Activated CD8-positive, alpha-beta T cell treated with anti-CD3 and anti-CD28 coated beads for 36 hours (primary cell): ENCODE measurements around the gene YES1. TPM values are rescaled to one million over a fixed set of nuclear protein-coding genes. Genes with fewer than 3 reads are reported as not detected.
"Not testable (repeated sequence)": the region's sequence is repeated elsewhere in the genome, so short reads cannot be mapped to it uniquely, and the experiment has no call there.

ENCODE experiments used
- ATAC-seq: fragments of 200-7000 bp; cut with Tn5 transposase; one replicate; pipeline ENCODE4 v1.10.0; 2021; ENCODE audit warnings: mild to moderate bottlenecking, moderate library complexity
- CTCF ChIA-PET: fragments of 350-600 bp; sonication (Branson Sonifier 250); formaldehyde crosslinking; loops from one replicate; lab custom pipeline; 2021; ENCODE audit warnings: antibody characterized with exemption; lab: Charles Lee
- POLR2A ChIA-PET: fragments of 350-600 bp; sonication (Branson Sonifier 250); formaldehyde crosslinking; loops from one replicate; lab custom pipeline; 2021; ENCODE audit warnings: antibody characterized with exemption; lab: Charles Lee
- DNase-seq: peaks from one replicate; pipeline ENCODE4 v3.0.0-alpha.2; 2020
- H3K27ac Mint-ChIP-seq: one replicate; pipeline ENCODE4 v1.8.0; 2021; ENCODE audit warnings: mild to moderate bottlenecking, mixed read lengths
- H3K27me3 Mint-ChIP-seq: one replicate; pipeline ENCODE4 v1.8.0; 2021; ENCODE audit warnings: mixed read lengths
- H3K36me3 Mint-ChIP-seq: one replicate; pipeline ENCODE4 v1.8.0; 2021; ENCODE audit warnings: low read depth, mixed read lengths
- H3K4me1 Mint-ChIP-seq: one replicate; pipeline ENCODE4 v1.8.0; 2021; ENCODE audit warnings: low read depth, mixed read lengths
- H3K4me3 Mint-ChIP-seq: one replicate; pipeline ENCODE4 v1.8.0; 2021; ENCODE audit warnings: mild to moderate bottlenecking, moderate library complexity, mixed read lengths
- H3K9me3 Mint-ChIP-seq: one replicate; pipeline ENCODE4 v1.8.0; 2021; ENCODE audit warnings: mixed read lengths
- CTCF ChIP-seq: fragments of 200-600 bp; IDR thresholded peaks from one replicate; pipeline ENCODE4 v1.8.0; 2022; ENCODE audit warnings: antibody characterized with exemption, mild to moderate bottlenecking
- intact Hi-C: fragments of 100-400 bp; cut with micrococcal nuclease; formaldehyde crosslinking; loops from one replicate; pipeline ENCODE4 v1.10.0; 2022
- total RNA-seq, 2 experiments: library from RNA; stranded (reverse); gene quantifications; one replicate each; pipeline ENCODE4 v1.2.3, GENCODE V29; 2021

The YES1 gene
- total RNA-seq, 2 experiments from 2014 or later: 38.8 to 40.0 TPM

- no peaks in the 10 kb centered on the region for H3K27me3 Mint-ChIP-seq
- DNase-seq (no peak), ATAC-seq (no peak)
- ChIA-PET POLR2A (no interaction called here), CTCF (interaction anchor here (1.6 kb wide), 1 partner anchor 52 kb away, joined by 4 read pairs; no protein-coding TSS in a partner anchor)
- no peak overlapping the region for H3K27ac Mint-ChIP-seq
- intact Hi-C loops: no loop called here
- TF ChIP-seq CTCF: no peak
- H3K9me3 Mint-ChIP-seq: no peaks in the 10 kb centered on the region
- peaks cover 16% of the 10 kb centered on the region for H3K36me3 Mint-ChIP-seq
- peaks cover 36% of the 10 kb centered on the region for H3K4me1 Mint-ChIP-seq
- H3K4me3 Mint-ChIP-seq: no peak overlapping the region
Measured at GRCh38 chr18:778194-778927, 33.7 kb downstream of the YES1 start.

- Mint-ChIP-seq H3K27ac (no peak overlapping the region), H3K27me3 (no peaks in the 10 kb centered on the region), H3K36me3 (peaks cover 16% of the 10 kb centered on the region), H3K4me1 (peaks cover 39% of the 10 kb centered on the region), H3K4me3 (no peak overlapping the region), H3K9me3 (no peaks in the 10 kb centered on the region)
- ATAC-seq: no peak
- ChIA-PET CTCF (interaction anchor here (1.6 kb wide), 1 partner anchor 53 kb away, joined by 4 read pairs; no protein-coding TSS in a partner anchor), POLR2A (no interaction called here)
- no peak for TF ChIP-seq CTCF
- intact Hi-C loops: no loop called here
- no peak for DNase-seq
Measured at GRCh38 chr18:777021-777420, 35.0 kb downstream of the YES1 start.

- H3K27me3 Mint-ChIP-seq, H3K9me3 Mint-ChIP-seq, CTCF ChIA-PET, ATAC-seq, DNase-seq, intact Hi-C loops, POLR2A ChIA-PET, H3K27ac Mint-ChIP-seq, H3K4me3 Mint-ChIP-seq: not testable (repeated sequence)
- Mint-ChIP-seq H3K4me1 (peaks cover 31% of the 10 kb centered on the region), H3K36me3 (peaks cover 18% of the 10 kb centered on the region)
Measured at GRCh38 chr18:776044-776443, 36.0 kb downstream of the YES1 start.

- TF ChIP-seq CTCF: no peak
- no peaks in the 10 kb centered on the region for H3K27me3 Mint-ChIP-seq
- H3K4me3 Mint-ChIP-seq: no peak overlapping the region
- intact Hi-C loops: no loop called here
- H3K4me1 Mint-ChIP-seq: peaks cover 26% of the 10 kb centered on the region
- peaks cover 23% of the 10 kb centered on the region for H3K36me3 Mint-ChIP-seq
- ChIA-PET CTCF (no interaction called here), POLR2A (no interaction called here)
- ATAC-seq (no peak), DNase-seq (no peak)
- no peaks in the 10 kb centered on the region for H3K9me3 Mint-ChIP-seq
- no peak overlapping the region for H3K27ac Mint-ChIP-seq
Measured at GRCh38 chr18:774811-775210, 37.2 kb downstream of the YES1 start.

GRCh38 chr18:773980-774624 lies 37.9 kb downstream of the YES1 start:
- Mint-ChIP-seq H3K9me3 (no peaks in the 10 kb centered on the region), H3K27me3 (no peaks in the 10 kb centered on the region), H3K36me3 (peaks cover 23% of the 10 kb centered on the region), H3K27ac (no peak overlapping the region), H3K4me3 (no peak overlapping the region), H3K4me1 (peaks cover 23% of the 10 kb centered on the region)
- DNase-seq: no peak
- TF ChIP-seq CTCF: no peak
- POLR2A ChIA-PET: no interaction called here
- no peak for ATAC-seq
- CTCF ChIA-PET: no interaction called here
- intact Hi-C loops: no loop called here
